GM13977 (cell line): ENCODE measurements around the gene WWOX.

Experiments used
- DNase-seq: peaks from one replicate; pipeline ENCODE4 v3.0.0; 2012; ENCODE audit warnings: low spot score
- CTCF ChIP-seq: IDR thresholded peaks from 2 replicates; pipeline ENCODE4 v1.5.1; 2012; ENCODE audit warnings: mild to moderate bottlenecking, control low read depth; ENCODE audit not compliant: insufficient read depth; ENCODE audit errors: extremely low read depth, missing control alignments
- in situ Hi-C: fragments of 300-500 bp; cut with MboI; formaldehyde crosslinking; loops from one replicate; pipeline ENCODE4 v1.12.0; 2022; ENCODE audit warnings: low sequenced_read_pairs, low pct_unique_long_range_greater_than_20kb, mixed read lengths, inconsistent platforms; ENCODE audit not compliant: unreplicated experiment

The WWOX gene

DNA sequence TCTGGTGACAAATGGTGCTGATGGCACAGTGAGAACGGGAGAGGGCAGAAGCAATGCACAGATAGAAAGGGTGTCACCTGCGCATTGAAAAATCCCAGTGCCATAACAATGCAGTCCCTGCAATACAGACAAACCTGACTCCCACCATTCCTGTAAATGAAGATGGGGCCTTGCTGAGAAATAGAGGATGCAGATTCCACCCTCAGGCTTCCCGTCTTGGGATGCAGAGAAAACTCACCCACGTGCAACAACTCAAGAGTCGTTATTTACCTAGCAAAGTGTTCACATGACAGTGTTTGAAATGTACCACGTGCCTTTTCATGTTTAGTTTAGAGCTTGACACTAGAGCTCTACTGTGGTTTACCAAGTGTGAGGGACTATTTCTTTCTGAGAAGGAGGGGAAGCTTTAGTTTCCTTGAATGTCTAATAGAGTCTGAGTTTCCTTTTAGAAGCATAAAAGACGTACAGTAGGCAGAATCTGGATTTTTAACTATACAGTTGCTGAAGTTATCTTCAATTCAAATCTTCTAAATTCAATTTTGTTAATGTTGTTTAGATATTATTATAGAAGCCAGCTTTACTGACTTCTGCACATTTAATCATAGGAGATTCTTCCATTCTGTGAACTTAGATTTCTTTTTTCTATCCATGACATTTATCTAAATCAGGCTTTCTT is 35.6 kb downstream of the WWOX start:
- no peak for DNase-seq
- in situ Hi-C loops = no loop called here
- TF ChIP-seq CTCF = no peak

- TF ChIP-seq CTCF = no peak
- in situ Hi-C loops = no loop called here
- no peak for DNase-seq
These were observed 37.7 kb downstream of the WWOX start for GRCh38 chr16:78137179-78137578.

- in situ Hi-C loops = no loop called here
- no peak for TF ChIP-seq CTCF
- no peak for DNase-seq
These were observed 38.5 kb downstream of the WWOX start for GRCh38 chr16:78137782-78138616.

- in situ Hi-C loops = no loop called here
- no peak for DNase-seq
- no peak for TF ChIP-seq CTCF
These were observed 41.5 kb downstream of the WWOX start for GRCh38 chr16:78140818-78141466.

DNA sequence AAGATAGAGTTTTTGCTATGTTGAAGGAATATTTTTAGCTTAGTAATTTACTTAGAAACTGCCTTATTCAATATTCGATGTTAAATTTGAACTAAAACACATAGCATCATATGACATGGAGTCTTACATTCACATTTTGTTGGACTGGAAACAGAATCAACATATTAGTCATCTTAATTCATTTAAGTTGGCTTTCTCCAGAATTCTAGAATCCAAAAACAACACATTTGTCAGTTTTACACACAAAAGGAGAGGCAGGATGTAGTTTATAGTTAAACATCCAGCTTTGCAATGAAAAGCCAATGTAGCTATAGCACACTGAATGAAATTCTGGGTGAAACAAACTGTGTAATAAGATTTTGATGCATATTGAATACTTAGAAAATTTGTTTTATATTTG is 43.3 kb downstream of the WWOX start:
- in situ Hi-C loops = no loop called here
- TF ChIP-seq CTCF = no peak
- DNase-seq = no peak

DNA sequence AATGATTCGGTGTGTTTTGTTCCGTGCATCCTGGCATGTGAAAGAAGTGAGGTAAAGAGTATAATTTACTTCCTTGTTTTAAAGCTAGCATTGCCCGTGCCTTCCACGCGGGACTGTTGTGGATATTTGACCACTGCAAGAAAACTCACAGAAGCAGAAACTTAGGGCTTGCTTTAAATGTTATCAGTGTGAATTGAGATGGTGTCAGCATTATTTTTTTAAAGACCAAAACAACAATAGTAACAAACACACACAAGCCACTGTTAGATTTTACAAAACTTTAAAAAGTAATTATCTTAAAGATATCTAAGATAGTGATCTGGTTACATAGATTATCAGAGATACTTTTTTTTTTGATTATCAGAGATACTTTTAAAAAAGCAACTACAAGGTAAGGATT is 47.4 kb downstream of the WWOX start:
- DNase-seq = no peak
- no peak for TF ChIP-seq CTCF
- in situ Hi-C loops = no loop called here
